Measurements from ENCODE around the gene PRKAA2.

DNA sequence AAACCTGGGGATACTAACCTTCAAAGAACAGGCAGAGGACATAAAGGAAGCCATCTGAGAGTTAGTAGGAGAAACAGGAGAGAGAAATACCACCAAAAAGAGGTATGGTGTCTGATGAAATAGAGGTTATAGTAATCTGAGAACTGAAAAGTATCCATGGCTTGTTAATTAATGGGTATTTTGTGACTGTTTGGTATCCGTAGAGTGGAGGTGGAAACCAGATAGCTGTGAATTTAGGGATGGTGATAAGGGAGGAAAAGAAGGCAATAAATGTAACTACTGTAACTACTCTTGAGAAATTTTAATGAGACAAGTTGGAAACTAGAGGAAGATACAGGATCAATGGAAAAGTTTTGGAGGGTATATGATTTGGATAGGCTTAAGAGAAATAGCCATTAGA lies 27.5 kb downstream of the PRKAA2 start:
- TF ChIP-seq, protein P1, sequence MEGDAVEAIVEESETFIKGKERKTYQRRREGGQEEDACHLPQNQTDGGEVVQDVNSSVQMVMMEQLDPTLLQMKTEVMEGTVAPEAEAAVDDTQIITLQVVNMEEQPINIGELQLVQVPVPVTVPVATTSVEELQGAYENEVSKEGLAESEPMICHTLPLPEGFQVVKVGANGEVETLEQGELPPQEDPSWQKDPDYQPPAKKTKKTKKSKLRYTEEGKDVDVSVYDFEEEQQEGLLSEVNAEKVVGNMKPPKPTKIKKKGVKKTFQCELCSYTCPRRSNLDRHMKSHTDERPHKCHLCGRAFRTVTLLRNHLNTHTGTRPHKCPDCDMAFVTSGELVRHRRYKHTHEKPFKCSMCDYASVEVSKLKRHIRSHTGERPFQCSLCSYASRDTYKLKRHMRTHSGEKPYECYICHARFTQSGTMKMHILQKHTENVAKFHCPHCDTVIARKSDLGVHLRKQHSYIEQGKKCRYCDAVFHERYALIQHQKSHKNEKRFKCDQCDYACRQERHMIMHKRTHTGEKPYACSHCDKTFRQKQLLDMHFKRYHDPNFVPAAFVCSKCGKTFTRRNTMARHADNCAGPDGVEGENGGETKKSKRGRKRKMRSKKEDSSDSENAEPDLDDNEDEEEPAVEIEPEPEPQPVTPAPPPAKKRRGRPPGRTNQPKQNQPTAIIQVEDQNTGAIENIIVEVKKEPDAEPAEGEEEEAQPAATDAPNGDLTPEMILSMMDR (IDR thresholded peaks at IDR 0.05; ENCODE audit: insufficient read depth, low read length, poor library complexity, severe bottlenecking) = no peak
- TF ChIP-seq EZH2phosphoT487 (conservative IDR thresholded peaks at IDR 0.05; ENCODE audit: low read length) = no peak

Data from SU-DHL-6 (cell line).